Uterus (tissue), 4 donors: ENCODE results near the gene GPR17. TPM values are rescaled to one million over a fixed set of nuclear protein-coding genes. Genes with fewer than 3 reads are reported as not detected.

Experiments
- DNase-seq, 2 donors: peaks; one replicate each; pipeline ENCODE4 v3.0.0-alpha.2; 2019 to 2020
- H3K27ac ChIP-seq, 2 donors: fragments of 200-600 bp; sonication (generic); 1 replicate in 1 of 2; 2 replicates in 1 of 2; pipeline ENCODE4 v1.5.1; 2016 to 2018
- H3K27me3 ChIP-seq, 2 donors: fragments of 200-600 bp; sonication (generic); one replicate each; pipeline ENCODE4 v1.5.1; 2018 to 2019; ENCODE audit warnings: control low read depth in 1 of 2
- H3K36me3 ChIP-seq, 2 donors: fragments of 200-600 bp; sonication (generic); one replicate each; pipeline ENCODE4 v1.5.1; 2019; ENCODE audit warnings: control low read depth in 1 of 2
- H3K4me1 ChIP-seq, 2 donors: fragments of 200-600 bp; sonication (generic); one replicate each; pipeline ENCODE4 v1.5.1; 2018 to 2019; ENCODE audit warnings: control low read depth in 1 of 2
- H3K4me3 ChIP-seq, 2 donors: fragments of 200-600 bp; sonication (generic); 1 replicate in 1 of 2; 2 replicates in 1 of 2; pipeline ENCODE4 v1.5.1; 2018 to 2019; ENCODE audit warnings: mild to moderate bottlenecking in 1 of 2
- H3K9me3 ChIP-seq, 2 donors: fragments of 200-600 bp; sonication (generic); one replicate each; pipeline ENCODE4 v1.5.1; 2019; ENCODE audit warnings: control low read depth in 1 of 2
- POLR2A ChIP-seq, 2 donors: fragments of 450-650 bp; IDR thresholded peaks; one replicate each; pipeline ENCODE4 v1.6.1; 2016; ENCODE audit warnings: antibody characterized with exemption in 2 of 2, mild to moderate bottlenecking in 1 of 2, moderate library complexity in 1 of 2
- intact Hi-C: fragments of 100-400 bp; cut with DNase I; formaldehyde crosslinking; loops from one replicate; pipeline ENCODE4 v1.15.1; 2023; ENCODE audit warnings: low total_unique reads
- total RNA-seq, 4 donors: library from RNA; depleted of rRNA in 3 of 4; stranded (reverse); fragments of >200 nt in 3 of 4; gene quantifications; one replicate each; pipeline versions ENCODE4 v1.1.0 to v1.2.4, GENCODE V29; 2014 to 2023
- TF ChIP-seq, protein P1 (sequence below), 4 experiments: fragments of 200-600 bp in 2 of 4; fragments of 450-650 bp in 2 of 4; sonication (generic) in 2 of 4; IDR thresholded peaks; one replicate each; pipeline ENCODE4 v1.5.1; 2016 to 2019; ENCODE audit warnings: antibody characterized with exemption in 4 of 4, mild to moderate bottlenecking in 2 of 4, moderate library complexity in 1 of 4
- donor health status: DM: yes; HTN: yes; CAD: no.

GPR17 gene
- total RNA-seq, 4 donors from 2014 or later, result 0.41 TPM; not detected in 3

DNA sequence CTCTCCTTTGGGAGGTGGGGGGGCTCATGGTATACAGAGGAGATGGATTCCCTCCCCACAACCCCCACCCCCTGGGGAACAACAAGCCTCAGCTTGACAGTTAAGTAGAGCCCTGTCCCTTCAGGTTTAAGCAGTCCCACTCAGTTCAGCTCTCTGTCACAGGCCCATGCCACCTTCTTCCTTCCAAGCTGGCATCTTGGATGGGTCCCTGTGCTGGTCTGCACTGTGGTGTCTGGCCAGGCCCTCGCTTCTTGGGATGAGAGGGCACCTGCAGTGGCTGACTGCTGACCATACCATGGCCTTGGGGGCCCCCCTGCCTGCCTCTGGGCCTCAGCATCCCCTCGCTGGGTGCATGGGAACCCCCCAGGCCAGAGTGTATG is 20.4 kb upstream of the GPR17 start:
- H3K27ac ChIP-seq, result no peak overlapping the region
- intact Hi-C loops, result no loop called here
- TF ChIP-seq, protein P1, sequence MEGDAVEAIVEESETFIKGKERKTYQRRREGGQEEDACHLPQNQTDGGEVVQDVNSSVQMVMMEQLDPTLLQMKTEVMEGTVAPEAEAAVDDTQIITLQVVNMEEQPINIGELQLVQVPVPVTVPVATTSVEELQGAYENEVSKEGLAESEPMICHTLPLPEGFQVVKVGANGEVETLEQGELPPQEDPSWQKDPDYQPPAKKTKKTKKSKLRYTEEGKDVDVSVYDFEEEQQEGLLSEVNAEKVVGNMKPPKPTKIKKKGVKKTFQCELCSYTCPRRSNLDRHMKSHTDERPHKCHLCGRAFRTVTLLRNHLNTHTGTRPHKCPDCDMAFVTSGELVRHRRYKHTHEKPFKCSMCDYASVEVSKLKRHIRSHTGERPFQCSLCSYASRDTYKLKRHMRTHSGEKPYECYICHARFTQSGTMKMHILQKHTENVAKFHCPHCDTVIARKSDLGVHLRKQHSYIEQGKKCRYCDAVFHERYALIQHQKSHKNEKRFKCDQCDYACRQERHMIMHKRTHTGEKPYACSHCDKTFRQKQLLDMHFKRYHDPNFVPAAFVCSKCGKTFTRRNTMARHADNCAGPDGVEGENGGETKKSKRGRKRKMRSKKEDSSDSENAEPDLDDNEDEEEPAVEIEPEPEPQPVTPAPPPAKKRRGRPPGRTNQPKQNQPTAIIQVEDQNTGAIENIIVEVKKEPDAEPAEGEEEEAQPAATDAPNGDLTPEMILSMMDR (IDR thresholded peaks at IDR 0.05), result no peak
- TF ChIP-seq POLR2A (IDR thresholded peaks at IDR 0.05), result no peak
- H3K4me3 ChIP-seq, result no peak overlapping the region
- no peak for DNase-seq
- no peaks in the 10 kb centered on the region for H3K9me3 ChIP-seq
- H3K27me3 ChIP-seq, result no peaks in the 10 kb centered on the region
- H3K36me3 ChIP-seq, result no peaks in the 10 kb centered on the region
- H3K4me1 ChIP-seq, result no peaks in the 10 kb centered on the region

- DNase-seq, result no peak
Observed at GRCh38 chr2:127626175-127626574, 19.8 kb upstream of the GPR17 start.

GRCh38 chr2:127626917-127627739 is 18.8 kb upstream of the GPR17 start:
- Histone ChIP-seq H3K4me3 (no peak overlapping the region), H3K27ac (no peak overlapping the region), H3K27me3 (no peaks in the 10 kb centered on the region), H3K36me3 (no peaks in the 10 kb centered on the region), H3K9me3 (no peaks in the 10 kb centered on the region), H3K4me1 (no peaks in the 10 kb centered on the region)
- intact Hi-C loops, result no loop called here
- DNase-seq, result no peak
- TF ChIP-seq, protein P1 (IDR thresholded peaks at IDR 0.05), result no peak

More at GRCh38 chr2:127626175-127626574, 19.8 kb upstream of the GPR17 start:
- no peak overlapping the region for H3K27ac ChIP-seq
- no peaks in the 10 kb centered on the region for H3K9me3 ChIP-seq
- no peaks in the 10 kb centered on the region for H3K27me3 ChIP-seq
- no peak for TF ChIP-seq POLR2A (IDR thresholded peaks at IDR 0.05)
- TF ChIP-seq, protein P1 (IDR thresholded peaks at IDR 0.05), result no peak
- intact Hi-C loops, result no loop called here
- no peaks in the 10 kb centered on the region for H3K4me1 ChIP-seq
- H3K36me3 ChIP-seq, result no peaks in the 10 kb centered on the region
- no peak overlapping the region for H3K4me3 ChIP-seq

DNA sequence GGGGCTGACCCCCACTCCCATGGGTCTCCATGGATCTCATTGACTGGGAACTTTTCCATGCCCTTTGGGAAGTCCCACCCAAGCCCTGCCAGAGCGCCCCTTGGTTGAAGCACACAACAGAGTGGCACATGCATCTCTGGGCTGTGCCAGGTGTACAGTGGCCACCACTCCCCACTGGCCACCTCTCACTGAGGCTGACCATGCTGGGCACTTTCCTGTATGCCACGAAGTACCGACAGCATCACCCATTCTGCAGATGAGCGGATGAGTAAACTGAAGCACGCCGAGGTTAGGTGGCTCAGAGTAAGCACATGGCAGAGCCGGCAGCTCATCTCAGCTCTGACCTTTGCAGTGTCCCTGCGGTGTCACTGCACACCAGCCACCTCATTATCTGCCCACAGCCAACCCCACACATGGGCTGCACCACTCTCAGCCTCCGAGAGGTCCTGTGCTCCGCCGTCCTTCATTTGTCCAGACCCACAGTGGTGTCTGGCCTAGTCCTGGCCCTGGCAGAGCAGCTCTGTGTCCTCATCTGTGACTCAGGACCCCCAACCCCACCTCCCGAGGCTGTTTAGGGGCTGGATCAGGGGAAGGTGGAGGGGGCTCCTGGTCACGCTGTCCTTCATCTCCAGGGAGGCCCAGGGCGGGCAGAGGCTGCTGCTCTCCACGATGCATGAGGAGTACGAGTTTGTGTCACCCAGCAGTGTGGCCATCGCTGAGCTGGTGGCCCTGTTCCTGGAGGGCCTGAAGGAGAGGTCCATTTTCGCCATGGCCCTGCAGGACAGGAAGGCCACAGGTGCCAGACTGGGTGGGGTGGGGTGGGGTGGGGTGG is 18.0 kb upstream of the GPR17 start:
- H3K4me1 ChIP-seq, result no peaks in the 10 kb centered on the region
- DNase-seq, result peak in 1 of 2 donors; percentile 11

More for the DNA sequence above, 18.0 kb upstream of the GPR17 start:
- no peak overlapping the region for H3K27ac ChIP-seq
- no peak overlapping the region for H3K4me3 ChIP-seq
- no peak for TF ChIP-seq POLR2A (IDR thresholded peaks at IDR 0.05)
- TF ChIP-seq, protein P1 (IDR thresholded peaks at IDR 0.05), result no peak
- H3K27me3 ChIP-seq, result no peaks in the 10 kb centered on the region
- H3K36me3 ChIP-seq, result no peaks in the 10 kb centered on the region
- intact Hi-C loops, result no loop called here
- H3K9me3 ChIP-seq, result no peaks in the 10 kb centered on the region
